ENCODE results near the gene GMDS.

Gene GMDS

GRCh38 chr6:2149361-2150006, 95.9 kb downstream of the GMDS start:
- H3K79me1 ChIP-seq (ENCODE audit: low read length), result no peaks in the 10 kb centered on the region
- H3K9ac ChIP-seq (ENCODE audit: low read length), result peak overlapping the region; percentile 58
- no peak overlapping the region for H3K4me2 ChIP-seq (ENCODE audit: low read length)
- H3K18ac ChIP-seq (ENCODE audit: low read length), result no peak overlapping the region
- H4K12ac ChIP-seq (ENCODE audit: low read depth, low read length), result no peak overlapping the region
- H3K27ac ChIP-seq (ENCODE audit: low read depth, low read length), result no peak overlapping the region
- H3K27me3 ChIP-seq (ENCODE audit: insufficient read depth, low read length), result no peaks in the 10 kb centered on the region
- no peak overlapping the region for H3K14ac ChIP-seq (ENCODE audit: low read length)
- no peak overlapping the region for H2AK5ac ChIP-seq (ENCODE audit: low read length)
- no peaks in the 10 kb centered on the region for H3K36me3 ChIP-seq (ENCODE audit: control insufficient read depth in 1 of 2, insufficient read depth in 2 of 2, low read length in 2 of 2)
- H4K91ac ChIP-seq (ENCODE audit: low read depth, low read length), result no peak overlapping the region
- no peak overlapping the region for H3K4ac ChIP-seq (ENCODE audit: low read depth, low read length)
- no peaks in the 10 kb centered on the region for H3K79me2 ChIP-seq (ENCODE audit: control insufficient read depth, insufficient read depth, low read length, poor library complexity)
- DNase-seq, result no peak
- no peak overlapping the region for H2BK12ac ChIP-seq (ENCODE audit: low read length)
- no peak overlapping the region for H4K8ac ChIP-seq (ENCODE audit: low read depth, low read length)
- no peaks in the 10 kb centered on the region for H3K9me3 ChIP-seq (ENCODE audit: insufficient read depth, low read depth, low read length)
- H3K4me1 ChIP-seq (ENCODE audit: control insufficient read depth in 1 of 2, insufficient read depth in 2 of 2, low read length in 2 of 2), result no peaks in the 10 kb centered on the region
- no peak overlapping the region for H3K4me3 ChIP-seq (ENCODE audit: low read depth, low read length)
- H2BK120ac ChIP-seq (ENCODE audit: insufficient read depth, low read length, poor library complexity), result no peak overlapping the region
- no CpG with 5 or more reads among the region's 9 CpGs for WGBS (ENCODE audit: extremely low coverage, insufficient coverage, insufficient read length)
- no peak overlapping the region for H2AFZ ChIP-seq (ENCODE audit: insufficient read depth, low read length, poor library complexity)
- no peak overlapping the region for H2BK5ac ChIP-seq (ENCODE audit: low read depth, low read length, poor library complexity)
- no peak overlapping the region for H3K23ac ChIP-seq (ENCODE audit: low read length)

- no peak overlapping the region for H4K8ac ChIP-seq (ENCODE audit: low read depth, low read length)
- no peak overlapping the region for H3K9ac ChIP-seq (ENCODE audit: low read length)
- H2AFZ ChIP-seq (ENCODE audit: insufficient read depth, low read length, poor library complexity), result no peak overlapping the region
- H3K4me2 ChIP-seq (ENCODE audit: low read length), result no peak overlapping the region
- H3K27me3 ChIP-seq (ENCODE audit: insufficient read depth, low read length), result no peaks in the 10 kb centered on the region
- no peak overlapping the region for H3K27ac ChIP-seq (ENCODE audit: low read depth, low read length)
- no peak overlapping the region for H2BK120ac ChIP-seq (ENCODE audit: insufficient read depth, low read length, poor library complexity)
- no peaks in the 10 kb centered on the region for H3K79me1 ChIP-seq (ENCODE audit: low read length)
- H3K79me2 ChIP-seq (ENCODE audit: control insufficient read depth, insufficient read depth, low read length, poor library complexity), result no peaks in the 10 kb centered on the region
- peaks cover 0 to 3% of the 10 kb centered on the region in 2 experiments for H3K4me1 ChIP-seq (ENCODE audit: control insufficient read depth in 1 of 2, insufficient read depth in 2 of 2, low read length in 2 of 2)
- H2BK12ac ChIP-seq (ENCODE audit: low read length), result no peak overlapping the region
- no peaks in the 10 kb centered on the region for H3K9me3 ChIP-seq (ENCODE audit: insufficient read depth, low read depth, low read length)
- no peak overlapping the region for H3K4me3 ChIP-seq (ENCODE audit: low read depth, low read length)
- H3K23ac ChIP-seq (ENCODE audit: low read length), result no peak overlapping the region
- no peaks in the 10 kb centered on the region for H3K36me3 ChIP-seq (ENCODE audit: control insufficient read depth in 1 of 2, insufficient read depth in 2 of 2, low read length in 2 of 2)
- no peak overlapping the region for H3K14ac ChIP-seq (ENCODE audit: low read length)
- DNase-seq, result no peak
- H3K4ac ChIP-seq (ENCODE audit: low read depth, low read length), result no peak overlapping the region
- no peak overlapping the region for H2AK5ac ChIP-seq (ENCODE audit: low read length)
- no CpG with 5 or more reads among the region's 8 CpGs for WGBS (ENCODE audit: extremely low coverage, insufficient coverage, insufficient read length)
- H3K18ac ChIP-seq (ENCODE audit: low read length), result no peak overlapping the region
- H4K91ac ChIP-seq (ENCODE audit: low read depth, low read length), result no peak overlapping the region
- no peak overlapping the region for H4K12ac ChIP-seq (ENCODE audit: low read depth, low read length)
- H2BK5ac ChIP-seq (ENCODE audit: low read depth, low read length, poor library complexity), result no peak overlapping the region
Observed at GRCh38 chr6:2148748-2149147, 96.7 kb downstream of the GMDS start.

- H3K9ac ChIP-seq (ENCODE audit: low read length), result no peak overlapping the region
- no peak overlapping the region for H3K4me3 ChIP-seq (ENCODE audit: low read depth, low read length)
- no peak overlapping the region for H3K4ac ChIP-seq (ENCODE audit: low read depth, low read length)
- H4K12ac ChIP-seq (ENCODE audit: low read depth, low read length), result no peak overlapping the region
- H3K9me3 ChIP-seq (ENCODE audit: insufficient read depth, low read depth, low read length), result no peaks in the 10 kb centered on the region
- no peak overlapping the region for H4K8ac ChIP-seq (ENCODE audit: low read depth, low read length)
- H2BK5ac ChIP-seq (ENCODE audit: low read depth, low read length, poor library complexity), result no peak overlapping the region
- no peak overlapping the region for H2AFZ ChIP-seq (ENCODE audit: insufficient read depth, low read length, poor library complexity)
- H3K23ac ChIP-seq (ENCODE audit: low read length), result no peak overlapping the region
- H3K27ac ChIP-seq (ENCODE audit: low read depth, low read length), result no peak overlapping the region
- H2BK12ac ChIP-seq (ENCODE audit: low read length), result no peak overlapping the region
- H3K79me1 ChIP-seq (ENCODE audit: low read length), result no peaks in the 10 kb centered on the region
- H3K27me3 ChIP-seq (ENCODE audit: insufficient read depth, low read length), result no peaks in the 10 kb centered on the region
- no peak overlapping the region for H3K14ac ChIP-seq (ENCODE audit: low read length)
- no peak for DNase-seq
- no peak overlapping the region for H3K18ac ChIP-seq (ENCODE audit: low read length)
- H3K36me3 ChIP-seq (ENCODE audit: control insufficient read depth in 1 of 2, insufficient read depth in 2 of 2, low read length in 2 of 2), result no peaks in the 10 kb centered on the region
- no peaks in the 10 kb centered on the region for H3K79me2 ChIP-seq (ENCODE audit: control insufficient read depth, insufficient read depth, low read length, poor library complexity)
- no peak overlapping the region for H2BK120ac ChIP-seq (ENCODE audit: insufficient read depth, low read length, poor library complexity)
- H3K4me2 ChIP-seq (ENCODE audit: low read length), result no peak overlapping the region
- no CpG with 5 or more reads among the region's 6 CpGs for WGBS (ENCODE audit: extremely low coverage, insufficient coverage, insufficient read length)
- H3K4me1 ChIP-seq (ENCODE audit: control insufficient read depth in 1 of 2, insufficient read depth in 2 of 2, low read length in 2 of 2), result peaks cover 0 to 3% of the 10 kb centered on the region in 2 experiments
- no peak overlapping the region for H2AK5ac ChIP-seq (ENCODE audit: low read length)
- no peak overlapping the region for H4K91ac ChIP-seq (ENCODE audit: low read depth, low read length)
Observed at GRCh38 chr6:2147766-2148448, 97.5 kb downstream of the GMDS start.

- Histone ChIP-seq H3K23ac (ENCODE audit: low read length) (no peak overlapping the region), H3K36me3 (ENCODE audit: control insufficient read depth in 1 of 2, insufficient read depth in 2 of 2, low read length in 2 of 2) (no peaks in the 10 kb centered on the region), H3K79me2 (ENCODE audit: control insufficient read depth, insufficient read depth, low read length, poor library complexity) (no peaks in the 10 kb centered on the region), H3K4me1 (ENCODE audit: control insufficient read depth in 1 of 2, insufficient read depth in 2 of 2, low read length in 2 of 2) (peaks cover 0 to 3% of the 10 kb centered on the region in 2 experiments), H3K18ac (ENCODE audit: low read length) (no peak overlapping the region), H3K4me2 (ENCODE audit: low read length) (no peak overlapping the region), H3K9me3 (ENCODE audit: insufficient read depth, low read depth, low read length) (no peaks in the 10 kb centered on the region), H3K27me3 (ENCODE audit: insufficient read depth, low read length) (no peaks in the 10 kb centered on the region), H2AFZ (ENCODE audit: insufficient read depth, low read length, poor library complexity) (no peak overlapping the region), H3K14ac (ENCODE audit: low read length) (no peak overlapping the region), H3K4ac (ENCODE audit: low read depth, low read length) (no peak overlapping the region), H2AK5ac (ENCODE audit: low read length) (no peak overlapping the region), H3K4me3 (ENCODE audit: low read depth, low read length) (no peak overlapping the region), H2BK120ac (ENCODE audit: insufficient read depth, low read length, poor library complexity) (no peak overlapping the region), H3K9ac (ENCODE audit: low read length) (no peak overlapping the region), H3K79me1 (ENCODE audit: low read length) (no peaks in the 10 kb centered on the region), H4K91ac (ENCODE audit: low read depth, low read length) (no peak overlapping the region), H4K12ac (ENCODE audit: low read depth, low read length) (no peak overlapping the region), H4K8ac (ENCODE audit: low read depth, low read length) (no peak overlapping the region), H3K27ac (ENCODE audit: low read depth, low read length) (no peak overlapping the region), H2BK5ac (ENCODE audit: low read depth, low read length, poor library complexity) (no peak overlapping the region), H2BK12ac (ENCODE audit: low read length) (no peak overlapping the region)
- DNase-seq, result no peak
- WGBS (ENCODE audit: extremely low coverage, insufficient coverage, insufficient read length), result no CpG with 5 or more reads among the region's 5 CpGs
Observed at GRCh38 chr6:2147261-2147660, 98.1 kb downstream of the GMDS start.
